HG02938 (cell line): ENCODE measurements around the gene SPRR2A.
"Not testable (repeated sequence)": the region's sequence is repeated elsewhere in the genome, so short reads cannot be mapped to it uniquely, and the experiment has no call there.

Experiments
- ATAC-seq: cut with Tn5 transposase; IDR thresholded peaks from one replicate; pipeline ENCODE4 v1.9.1; 2021; ENCODE audit warnings: mild to moderate bottlenecking, moderate library complexity; ENCODE audit not compliant: unreplicated experiment

Gene SPRR2A

DNA sequence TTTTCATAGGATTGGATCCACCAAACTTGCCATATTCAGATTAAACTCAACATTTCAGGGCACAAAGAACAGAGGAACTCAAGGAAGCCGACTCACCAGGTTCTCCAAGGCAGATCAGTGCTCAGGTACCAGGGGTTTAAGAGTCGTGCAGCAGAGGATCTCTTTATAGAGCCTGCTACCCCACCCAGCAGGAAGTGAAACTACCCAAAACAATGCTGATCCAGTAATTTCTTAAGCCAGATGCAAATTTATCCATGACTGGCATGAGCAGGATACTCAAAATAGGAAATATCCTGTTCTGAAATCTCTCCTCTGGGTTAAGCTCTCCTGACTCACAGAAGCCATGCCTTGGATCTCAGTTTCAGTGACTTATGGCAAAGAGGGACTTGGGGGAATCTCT lies at the start of gene SPRR2A:
Gene SPRR2A (minus strand): TSS at position 138 of the 400 bp plus-strand sequence. CDS start 777 bp downstream, outside the sequence.
- ATAC-seq = no peak

DNA sequence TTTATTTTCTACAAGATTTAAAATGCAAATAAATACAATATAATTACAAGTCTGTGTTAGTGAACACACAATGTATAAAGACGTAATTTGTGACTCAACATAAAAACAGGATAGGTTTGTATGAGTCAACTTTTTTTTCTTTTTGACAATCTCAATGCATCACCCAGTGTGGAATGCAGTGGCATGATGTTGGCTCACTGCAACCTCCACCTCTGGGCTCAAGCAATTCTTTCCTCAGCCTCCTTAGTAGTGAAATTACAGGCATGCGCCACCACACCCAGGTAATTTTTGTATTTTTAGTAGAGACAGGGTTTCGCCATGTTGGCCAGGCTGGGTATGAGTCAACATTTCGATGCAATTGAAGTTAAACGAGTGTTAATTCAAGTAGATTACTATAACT lies 42.9 kb upstream of the SPRR2A start:
- ATAC-seq = no peak

DNA sequence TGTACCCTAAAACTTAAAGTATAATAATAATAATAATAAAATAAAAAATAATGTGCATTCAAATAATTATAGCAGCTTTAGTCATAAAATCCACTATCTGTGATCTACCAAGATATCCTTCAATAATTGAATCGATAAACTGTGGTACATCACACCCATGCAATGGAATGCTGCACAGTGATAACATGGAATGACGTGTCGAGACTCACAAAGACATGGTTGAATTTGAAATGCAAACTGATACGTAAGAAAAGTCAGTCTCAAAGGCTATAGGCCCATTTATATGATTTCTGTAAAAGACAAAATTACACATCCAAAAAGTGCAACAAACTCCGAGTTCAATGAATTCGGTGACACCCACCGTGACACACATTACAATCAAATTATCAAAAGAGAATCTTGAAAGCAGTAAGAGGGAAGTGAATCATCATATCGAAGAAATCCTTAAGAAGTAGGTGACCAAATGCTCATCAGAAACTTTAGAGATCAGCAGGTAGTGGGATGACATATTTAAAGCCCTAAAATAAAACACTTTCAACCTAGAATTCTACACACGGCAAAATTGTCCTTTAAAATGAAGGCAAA lies 42.2 kb upstream of the SPRR2A start:
- no peak for ATAC-seq

DNA sequence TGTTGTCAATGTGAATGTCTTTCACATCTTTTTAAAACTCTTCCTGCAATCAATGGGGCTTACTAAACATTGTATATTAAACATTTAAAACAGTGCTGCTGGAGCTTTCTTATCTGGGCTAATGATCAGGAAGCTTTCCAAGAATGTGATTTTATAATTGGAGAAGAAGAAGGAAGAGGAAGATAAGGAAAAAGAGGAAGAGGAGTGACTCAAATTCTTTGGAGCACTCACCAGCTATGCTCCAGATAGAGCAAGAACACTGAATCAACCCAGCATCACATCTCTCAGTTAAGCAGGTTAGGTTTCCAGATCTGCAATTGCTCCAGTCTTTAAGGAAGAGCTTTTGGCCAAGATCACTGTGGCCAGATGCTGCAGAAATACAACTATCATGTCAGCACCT lies 38.5 kb upstream of the SPRR2A start:
- no peak for ATAC-seq

DNA sequence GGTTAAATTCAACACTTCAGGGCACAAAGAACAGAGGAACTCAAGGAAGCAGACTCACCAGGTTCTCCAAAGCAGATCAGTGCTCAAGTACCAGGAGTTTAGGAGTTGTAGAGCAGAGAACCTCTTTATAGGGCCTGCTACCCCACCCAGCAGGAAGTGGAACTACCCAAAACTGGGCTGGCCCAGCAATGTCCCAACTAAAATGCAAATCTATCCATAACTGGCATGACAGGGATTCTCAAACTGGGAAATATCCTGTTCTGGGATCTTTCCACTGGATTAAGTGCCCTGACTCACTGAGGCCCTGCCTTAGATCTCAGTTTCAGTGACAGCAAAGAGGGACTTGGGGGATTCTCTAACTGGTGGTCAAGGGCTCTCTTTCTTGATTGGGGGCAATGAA lies 37.1 kb upstream of the SPRR2A start, which contains the start of gene SPRR2E:
Gene SPRR2E (minus strand): TSS at position 101 of the 400 bp plus-strand sequence. CDS start 775 bp downstream, outside the sequence.
- no peak for ATAC-seq

DNA sequence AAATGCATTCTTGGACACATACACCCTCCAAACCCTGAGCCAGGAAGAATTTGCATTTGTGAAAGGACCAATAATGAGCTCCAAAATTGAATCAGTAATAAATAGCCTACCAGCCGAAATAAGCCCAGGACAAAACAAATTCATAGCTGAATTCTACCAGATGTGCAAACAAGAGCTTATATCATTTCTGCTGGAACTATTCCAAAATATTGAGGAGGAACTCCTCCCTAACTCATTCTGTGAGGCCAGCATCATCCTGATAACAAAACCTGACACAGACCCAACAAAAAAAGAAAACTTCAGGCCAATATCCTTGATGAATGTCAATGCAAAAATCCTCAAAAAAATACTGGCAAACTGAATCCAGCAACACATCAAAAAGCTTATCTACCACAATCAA lies 30.3 kb upstream of the SPRR2A start:
- no peak for ATAC-seq

DNA sequence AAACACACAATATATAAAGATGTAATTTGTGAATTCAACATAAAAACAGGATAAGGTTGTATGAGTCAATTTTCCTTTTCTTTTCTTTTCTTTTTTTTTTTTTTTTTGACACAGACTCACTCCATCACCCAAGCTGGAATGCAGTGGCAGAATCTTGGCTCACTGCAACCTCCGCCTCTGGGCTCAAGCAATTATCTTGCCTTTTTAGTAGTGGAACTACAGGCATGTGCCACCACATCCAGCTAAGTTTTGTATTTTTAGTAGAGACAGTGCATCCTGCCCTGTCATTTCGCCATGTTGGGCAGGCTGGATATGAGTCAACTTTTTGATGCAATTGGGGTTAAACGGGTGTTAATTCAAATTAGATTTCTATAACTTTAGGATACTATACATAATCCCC lies 24.4 kb upstream of the SPRR2A start:
- ATAC-seq = no peak

DNA sequence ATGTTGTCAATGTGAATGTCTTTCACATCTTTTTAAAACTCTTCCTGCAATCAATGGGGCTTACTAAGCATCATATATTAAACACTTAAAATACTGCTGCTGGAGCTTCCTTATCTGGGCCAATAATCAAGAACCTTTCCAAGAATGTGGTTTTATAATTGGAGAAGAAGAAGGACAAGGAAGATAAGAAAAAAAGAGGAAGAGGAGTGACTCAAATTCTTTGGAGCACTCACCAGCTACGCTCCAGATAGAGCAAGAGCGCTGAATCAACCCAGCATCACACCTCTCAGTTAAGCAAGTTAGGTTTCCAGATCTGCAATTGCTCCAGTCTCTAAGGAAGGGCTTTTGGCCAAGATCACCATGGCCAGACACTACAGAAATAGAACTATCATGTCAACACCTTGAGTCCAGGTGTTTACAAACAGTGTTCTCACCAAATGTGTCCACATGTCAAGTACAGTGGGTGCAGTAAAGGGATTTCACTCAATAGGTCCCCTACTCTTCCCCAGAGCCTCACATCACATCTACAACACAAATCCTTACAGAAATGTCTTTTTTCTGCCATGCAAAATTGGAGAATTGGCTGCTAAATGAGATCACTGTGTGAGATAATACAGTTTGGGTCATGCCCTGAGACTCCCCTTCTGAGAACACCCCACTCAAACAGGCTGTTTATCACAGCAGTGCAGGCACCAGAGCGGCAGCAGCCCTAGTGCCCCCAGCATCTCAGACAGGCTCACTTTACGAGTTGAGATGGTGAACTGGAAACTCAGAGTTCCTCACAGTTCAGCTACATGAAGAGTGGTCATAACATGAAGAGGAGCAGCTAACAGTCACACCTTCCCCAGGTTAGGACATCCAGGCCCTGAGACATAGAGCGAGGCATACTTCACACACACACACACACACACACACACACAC lies 15.8 kb upstream of the SPRR2A start:
- ATAC-seq = no peak

DNA sequence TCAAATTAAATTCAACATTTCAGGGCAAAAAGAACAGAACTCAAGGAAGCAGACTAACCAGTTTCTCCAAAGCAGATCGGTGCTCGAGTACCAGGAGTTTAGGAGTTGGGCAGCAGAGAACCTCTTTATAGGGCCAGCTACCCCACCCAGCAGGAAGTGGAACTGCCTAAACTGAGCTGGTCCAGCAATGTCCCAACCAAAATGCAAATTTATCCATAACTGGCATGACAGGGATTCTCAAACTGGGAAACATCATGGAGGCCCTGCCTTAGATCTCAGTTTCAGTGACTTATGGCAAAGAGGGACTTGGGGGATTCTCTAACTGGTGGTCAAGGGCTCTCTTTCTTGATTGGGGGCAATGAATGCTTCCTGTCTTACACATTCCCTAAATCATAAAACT lies 14.2 kb upstream of the SPRR2A start, which contains the start of gene SPRR2B:
Gene SPRR2B (minus strand): TSS at position 101 of the 400 bp plus-strand sequence. CDS start 772 bp downstream, outside the sequence.
- no peak for ATAC-seq

DNA sequence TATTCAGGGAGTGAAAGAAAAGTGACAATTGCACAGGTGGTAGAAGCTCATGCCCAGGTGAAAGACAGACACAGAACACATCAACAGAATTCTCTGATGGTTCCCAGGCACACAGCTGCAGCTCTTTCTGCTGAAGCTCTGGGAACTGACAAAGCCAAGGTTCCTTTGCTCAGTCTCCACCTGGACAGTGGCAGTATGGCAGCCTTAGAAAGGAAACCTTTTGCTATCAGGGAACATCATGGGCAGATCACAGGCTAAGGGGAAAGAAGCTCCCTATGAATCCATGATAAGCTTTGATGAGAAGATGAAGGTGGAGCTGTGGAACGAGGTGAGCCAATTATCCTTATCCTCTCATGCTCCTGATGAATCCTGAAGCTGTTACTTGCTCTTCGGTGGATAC lies 12.9 kb upstream of the SPRR2A start:
- ATAC-seq = no peak

DNA sequence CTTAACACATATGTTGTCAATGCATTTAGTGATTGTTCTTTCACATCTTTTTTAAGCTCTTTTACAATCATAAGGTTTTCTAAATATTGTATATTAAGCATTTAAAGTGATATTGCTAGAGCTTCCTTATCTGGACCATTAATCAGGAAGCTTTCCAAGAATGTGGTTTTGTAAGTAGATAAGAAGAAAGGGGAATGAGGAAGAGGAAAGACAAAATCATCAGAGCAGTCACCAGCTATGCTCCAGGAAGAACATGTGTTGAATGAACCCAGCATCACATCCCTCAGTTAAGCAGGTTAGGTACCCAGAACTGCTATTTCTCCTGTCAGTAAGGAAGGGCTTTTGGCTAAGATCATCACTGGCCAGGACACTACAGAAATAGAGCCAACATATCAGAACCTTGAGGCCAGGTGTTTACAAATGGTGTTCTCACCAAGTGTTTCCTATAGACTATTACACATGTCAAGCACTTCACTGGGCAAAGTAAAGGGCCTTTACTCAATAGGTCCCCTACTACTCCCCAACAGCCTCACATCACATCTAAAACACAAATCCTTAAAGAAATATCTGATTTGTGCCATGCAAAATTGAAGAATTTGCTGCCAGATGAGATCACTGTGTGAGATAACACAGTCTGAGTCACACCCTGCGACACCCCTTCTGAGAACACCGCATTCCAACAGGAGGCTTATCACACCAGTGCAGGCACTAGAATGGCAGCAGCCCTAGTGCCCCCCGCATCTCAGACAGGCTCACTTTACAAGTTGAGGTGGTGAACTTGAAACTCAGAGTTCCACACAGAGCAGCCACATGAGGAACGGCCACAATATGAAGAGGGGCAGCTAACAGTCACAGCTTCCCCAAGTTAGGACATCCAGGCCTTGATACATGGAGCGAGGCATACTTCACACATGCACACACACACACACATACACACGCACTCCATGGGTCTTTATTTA lies 1.8 kb upstream of the SPRR2A start:
- ATAC-seq = no peak

DNA sequence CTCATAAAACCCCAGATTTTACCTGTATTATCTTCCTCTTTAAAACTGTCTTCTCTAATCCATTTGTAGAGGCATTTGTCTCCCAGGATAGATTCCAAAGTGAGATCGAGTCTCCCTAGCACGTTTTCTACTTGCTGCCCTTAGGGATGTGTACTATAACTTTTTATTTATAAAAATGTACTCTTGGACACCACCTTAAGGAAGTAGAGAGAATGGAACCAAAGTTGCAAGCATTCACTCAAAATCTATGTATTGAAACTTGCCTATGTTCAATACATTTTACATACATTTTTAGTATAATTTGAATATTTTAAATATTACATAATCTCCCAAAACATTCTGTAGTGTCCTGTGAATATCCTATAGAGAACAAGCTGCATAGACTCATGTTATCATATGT lies 842 bp upstream of the SPRR2A start:
- no peak for ATAC-seq

DNA sequence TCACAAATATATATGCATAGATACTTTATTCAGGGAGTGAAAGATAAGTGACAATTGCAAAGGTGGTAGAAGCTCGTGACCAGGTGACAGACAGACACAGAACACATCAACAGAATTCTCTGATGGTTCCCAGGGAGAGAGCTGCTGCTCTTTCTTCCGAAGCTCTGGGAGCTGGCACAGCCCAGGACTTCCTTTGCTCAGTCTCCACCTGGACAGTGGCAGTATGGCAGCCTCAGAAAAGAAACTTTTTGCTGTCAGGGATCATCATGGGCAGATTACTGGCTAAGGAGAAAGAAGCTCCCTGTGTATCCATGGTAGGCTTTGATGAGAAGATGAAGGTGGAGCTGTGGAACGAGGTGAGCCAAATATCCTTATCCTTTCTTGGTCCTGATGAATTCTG lies 1.2 kb downstream of the SPRR2A start:
- ATAC-seq = not testable (repeated sequence)

DNA sequence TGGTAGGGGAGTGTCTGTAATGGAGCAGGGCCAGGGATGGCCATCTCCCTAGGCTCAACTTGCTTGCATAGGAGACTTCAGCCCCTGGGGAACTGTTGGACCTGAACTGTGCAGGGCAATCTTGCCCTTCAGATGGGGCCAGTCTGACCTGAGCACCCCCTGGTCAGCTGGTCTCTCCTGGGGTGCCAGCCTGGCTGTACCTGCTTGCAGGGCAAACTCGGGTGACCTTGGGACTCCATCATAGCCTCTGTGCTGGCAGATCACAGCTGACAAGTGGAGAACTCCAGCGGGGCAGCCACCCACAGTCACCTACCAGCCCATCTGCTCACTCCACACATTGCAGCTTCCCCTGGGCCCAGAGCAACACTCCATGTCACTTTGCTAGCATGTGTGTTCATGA lies 8.1 kb downstream of the SPRR2A start:
- ATAC-seq = no peak

DNA sequence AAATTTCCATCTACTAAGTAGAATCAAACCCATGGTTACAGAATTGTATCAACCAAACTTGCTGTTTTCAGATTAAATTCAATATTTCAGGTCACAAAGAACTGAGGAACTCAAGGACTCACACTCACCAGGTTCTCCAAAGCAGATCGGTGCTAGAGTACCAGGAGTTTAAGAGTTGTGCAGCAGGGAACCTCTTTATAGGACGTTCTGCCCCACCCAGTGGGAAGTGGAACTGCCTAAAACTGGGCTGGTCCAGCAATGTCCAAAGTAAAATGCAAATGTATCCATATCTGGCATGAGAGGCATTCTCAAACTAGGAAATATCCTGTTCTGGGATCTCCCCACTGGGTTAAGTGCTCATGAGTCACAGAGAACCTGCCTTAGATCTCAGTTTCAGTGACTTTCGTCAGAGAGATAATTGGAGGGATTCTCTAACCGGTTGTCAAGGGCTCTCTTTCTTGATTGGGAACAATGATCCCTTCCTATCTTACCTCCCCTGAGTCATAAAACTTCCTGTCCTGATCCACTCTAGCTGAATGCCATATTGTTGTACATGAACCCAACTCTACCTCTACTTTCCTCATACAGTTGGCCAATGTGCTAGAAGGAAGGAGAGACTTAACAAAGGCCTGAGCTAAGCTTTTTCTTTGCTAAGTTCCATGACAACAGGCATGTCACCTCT lies 16.2 kb downstream of the SPRR2A start, which contains the start of gene SPRR2D:
Gene SPRR2D (minus strand): TSS at position 171 of the 682 bp plus-strand sequence. CDS start 774 bp downstream, outside the sequence.
- ATAC-seq = no peak

DNA sequence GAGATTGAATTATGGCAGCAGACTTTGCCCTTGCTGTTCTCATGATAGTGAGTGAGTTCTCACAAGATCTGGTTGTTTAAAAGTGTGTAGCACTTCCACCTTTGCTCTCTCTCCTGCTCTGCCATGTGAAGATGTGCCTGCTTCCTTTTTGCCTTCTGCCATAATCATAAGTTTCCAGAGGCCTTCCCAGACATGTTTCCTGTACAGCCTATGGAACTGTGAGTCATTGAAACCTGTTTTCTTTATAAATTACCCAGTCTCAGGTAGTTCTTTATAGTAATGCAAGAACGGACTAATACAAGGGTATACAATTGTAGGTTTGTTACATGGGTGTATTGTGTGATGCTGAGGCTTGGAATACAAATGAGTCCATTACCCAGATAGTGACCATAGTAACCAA lies 22.1 kb downstream of the SPRR2A start:
- ATAC-seq = no peak

DNA sequence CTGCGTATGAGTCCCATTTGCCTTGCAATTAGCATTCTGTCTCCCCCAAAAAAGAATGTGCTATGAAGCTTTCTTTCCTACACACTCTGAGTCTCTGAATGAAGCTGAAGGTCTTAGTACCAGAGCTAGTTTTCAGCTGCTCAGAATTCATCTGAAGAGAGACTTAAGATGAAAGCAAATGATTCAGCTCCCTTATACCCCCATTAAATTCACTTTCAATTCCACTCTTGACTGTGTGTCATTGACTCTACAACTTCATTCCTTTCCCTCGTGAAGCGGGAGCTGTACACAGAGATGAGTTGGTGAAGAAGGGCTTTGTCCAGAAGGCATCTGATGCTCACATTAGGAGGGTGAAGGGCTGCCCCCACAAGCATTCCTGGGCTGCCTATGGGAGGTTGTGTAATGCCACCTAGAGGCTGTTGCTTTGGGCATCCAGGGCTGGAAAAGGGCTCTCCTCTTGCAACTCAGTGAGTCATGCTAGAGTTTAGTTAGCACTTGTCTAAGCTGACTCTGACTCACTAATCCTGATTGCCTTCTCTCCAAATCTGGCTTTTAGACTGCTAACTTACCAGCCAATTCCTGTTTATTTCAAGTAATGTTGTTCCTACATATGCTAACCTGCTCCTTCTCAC lies 24.5 kb downstream of the SPRR2A start:
- ATAC-seq = no peak

DNA sequence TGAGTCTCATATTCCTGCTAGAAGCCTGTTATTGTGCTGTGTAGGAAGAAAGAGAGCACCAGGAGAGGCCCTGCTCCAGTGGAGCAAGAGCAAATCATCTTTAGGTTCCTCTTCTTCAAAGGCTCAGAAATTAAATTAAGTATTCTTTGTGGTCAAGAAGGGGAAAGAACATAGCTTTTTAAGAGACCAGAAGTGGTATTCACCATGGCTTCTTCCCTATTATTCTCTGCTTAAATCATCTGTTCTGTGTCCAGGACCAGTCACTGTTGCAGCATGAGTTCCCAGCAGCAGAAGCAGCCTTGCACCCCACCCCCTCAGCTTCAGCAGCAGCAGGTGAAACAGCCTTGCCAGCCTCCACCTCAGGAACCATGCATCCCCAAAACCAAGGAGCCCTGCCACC lies 25.2 kb downstream of the SPRR2A start:
- no peak for ATAC-seq

DNA sequence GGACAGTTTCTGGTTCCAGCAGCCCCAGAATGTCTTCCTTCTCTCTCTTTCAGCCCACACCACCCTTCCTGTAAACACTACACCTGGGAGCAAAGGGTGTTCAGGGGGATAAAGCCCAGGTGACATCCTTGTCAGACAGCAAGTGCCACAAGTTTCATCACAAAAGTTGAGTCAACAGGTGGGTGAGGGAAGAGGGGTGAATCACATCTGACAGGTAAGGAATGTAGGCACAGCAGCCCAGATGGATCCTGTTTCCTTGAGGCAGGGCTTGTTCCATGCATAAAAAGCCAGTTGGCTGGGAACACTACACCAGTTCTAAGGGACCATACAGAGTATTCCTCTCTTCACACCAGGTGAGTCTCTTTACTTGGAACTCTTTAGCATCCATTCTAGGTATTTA lies 26.4 kb downstream of the SPRR2A start, which contains the start of gene SPRR1B:
Gene SPRR1B (plus strand): TSS at position 309 of the 400 bp plus-strand sequence. CDS start 1,143 bp downstream, outside the sequence.
- ATAC-seq = no peak

DNA sequence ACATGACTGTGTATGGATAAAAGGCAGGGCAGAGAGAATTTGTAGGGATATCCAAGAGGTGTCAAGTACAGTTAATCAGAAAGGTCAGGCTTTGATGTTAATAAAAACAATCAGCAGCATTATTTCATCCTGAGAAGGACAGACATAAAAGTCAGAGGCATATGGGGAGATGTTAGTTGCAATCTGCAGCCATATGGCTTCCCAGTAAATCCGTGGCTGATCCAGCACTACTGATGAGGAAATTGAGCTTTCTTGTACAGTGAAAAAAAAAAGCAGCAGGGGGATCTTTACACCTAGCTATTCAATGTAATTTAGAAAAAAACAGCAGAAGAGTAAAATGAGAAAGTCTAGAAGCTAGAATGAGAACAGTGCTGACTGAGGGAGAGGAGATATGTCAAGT lies 28.5 kb downstream of the SPRR2A start:
- ATAC-seq = no peak
